HepG2 (cell line): ENCODE measurements around the gene SPATA21. TPM values are rescaled to one million over a fixed set of nuclear protein-coding genes. Genes with fewer than 3 reads are reported as not detected.

Source experiments
- ATAC-seq: fragments of 200-7000 bp; cut with Tn5 transposase; 3 replicates; pipeline ENCODE4 v1.9.1; 2020; ENCODE audit warnings: mild to moderate bottlenecking, moderate library complexity
- BruUV-seq: library from RNA; stranded (reverse); fragments of 400-500 nt; replicated peaks from 2 replicates; lab custom pipeline; 2021; lab: Mats Ljungman, UMichigan
- CTCF ChIA-PET: fragments of 300-600 bp; formaldehyde crosslinking; extraction: SDS; loops from one replicate; lab custom pipeline; 2021; ENCODE audit warnings: low total read pairs, inconsistent platforms, low intra/inter-chr PET ratio; lab: Yijun Ruan, JAX
- POLR2A ChIA-PET: fragments of 350-600 bp; sonication (Branson Sonifier 250); formaldehyde crosslinking; loops from one replicate; lab custom pipeline; 2020; ENCODE audit warnings: antibody characterized with exemption, inconsistent platforms; lab: Yijun Ruan, JAX
- DNase-seq: peaks from one replicate; pipeline ENCODE4 v3.0.0-alpha.2; 2015; ENCODE audit warnings: low spot score
- FAIRE-seq: peaks from 3 replicates; lab custom pipeline; 2011; peaks lifted over from hg19 to GRCh38; lab: Jason Lieb, UNC
- H2AFZ ChIP-seq: one replicate; pipeline ENCODE4 v1.6.1; 2011; ENCODE audit warnings: low read length, inconsistent platforms
- H3K27ac ChIP-seq: fragments of 300-600 bp; 3 replicates; pipeline ENCODE4 v1.8.0; 2011; ENCODE audit warnings: mixed run types, mild to moderate bottlenecking, mixed read lengths, low read length, inconsistent platforms; ENCODE audit not compliant: insufficient read depth; ENCODE audit errors: extremely low read length
- H3K27me3 ChIP-seq, 2 experiments: fragments of 200-600 bp in 1 of 2; 2 replicates in 1 of 2; 3 replicates in 1 of 2; pipeline versions ENCODE4 v1.6.0 to v1.8.0; 2011; ENCODE audit warnings: low read length in 2 of 2, mild to moderate bottlenecking in 2 of 2, moderate library complexity in 2 of 2, inconsistent platforms in 1 of 2; ENCODE audit not compliant: insufficient read depth in 2 of 2, control insufficient read depth in 1 of 2
- H3K36me3 ChIP-seq, 2 experiments: fragments of 200-600 bp in 1 of 2; replicated peaks in 1 of 2; 2 replicates in 1 of 2; 3 replicates in 1 of 2; pipeline versions ENCODE4 v1.5.1 to v1.8.0; 2011; ENCODE audit warnings: low read length in 2 of 2, inconsistent platforms in 1 of 2; ENCODE audit not compliant: insufficient read depth in 2 of 2, control insufficient read depth in 1 of 2
- H3K4me1 ChIP-seq: 2 replicates; pipeline ENCODE4 v1.5.1; 2012; ENCODE audit warnings: low read length, inconsistent platforms; ENCODE audit not compliant: insufficient read depth
- H3K4me2 ChIP-seq: 2 replicates; pipeline ENCODE4 v1.6.0; 2011; ENCODE audit warnings: low read depth, low read length, inconsistent platforms
- H3K4me3 ChIP-seq, 3 experiments: fragments of 200-600 bp in 1 of 3; sonication (generic), shearing (Covaris generic) in 1 of 3; replicated peaks in 1 of 3; 2 replicates each; pipeline ENCODE4 v1.5.1; 2011 to 2016; ENCODE audit warnings: low read length in 3 of 3, inconsistent platforms in 2 of 3, low read depth in 2 of 3, mild to moderate bottlenecking in 2 of 3, control low read depth in 1 of 3, mixed read lengths in 1 of 3; ENCODE audit not compliant: insufficient read depth in 1 of 3
- H3K79me2 ChIP-seq: one replicate; pipeline ENCODE4 v1.6.1; 2011; ENCODE audit warnings: low read length, inconsistent platforms; ENCODE audit not compliant: insufficient read depth
- H3K9ac ChIP-seq: 2 replicates; pipeline ENCODE4 v1.6.0; 2011; ENCODE audit warnings: mild to moderate bottlenecking, low read depth, low read length, inconsistent platforms; ENCODE audit not compliant: insufficient read depth
- H3K9me3 ChIP-seq: 2 replicates; pipeline ENCODE4 v1.5.1; 2012; ENCODE audit warnings: mild to moderate bottlenecking, low read length
- H4K20me1 ChIP-seq: 2 replicates; pipeline ENCODE4 v1.6.0; 2011; ENCODE audit warnings: inconsistent platforms, mild to moderate bottlenecking, low read length, moderate library complexity; ENCODE audit not compliant: insufficient read depth
- ADNP ChIP-seq: sonication (generic); formaldehyde crosslinking; IDR thresholded peaks from 2 replicates; pipeline ENCODE4 v1.4.0; 2020; ENCODE audit warnings: missing genetic modification reagents
- CEBPB ChIP-seq: IDR thresholded peaks from 2 replicates; pipeline ENCODE4 v1.6.1; 2011; ENCODE audit warnings: low read depth, low read length, improper control_type of control experiment, borderline replicate concordance
- CEBPG ChIP-seq: IDR thresholded peaks from 2 replicates; pipeline ENCODE4 v1.6.1; 2016
- ESRRA ChIP-seq: sonication (generic); formaldehyde crosslinking; IDR thresholded peaks from 2 replicates; pipeline ENCODE4 v1.5.1; 2020; ENCODE audit warnings: mild to moderate bottlenecking, low read depth, missing genetic modification reagents
- HNRNPK ChIP-seq: fragments of 200-400 bp; formaldehyde crosslinking; IDR thresholded peaks from 2 replicates; pipeline ENCODE4 v1.6.1; 2018; ENCODE audit warnings: low read length, low read depth, moderate library complexity, mild to moderate bottlenecking; ENCODE audit not compliant: poor library complexity, severe bottlenecking
- MAFF ChIP-seq: IDR thresholded peaks from 2 replicates; pipeline ENCODE4 v1.6.1; 2011; ENCODE audit warnings: low read depth, low read length, improper control_type of control experiment
- RFXAP ChIP-seq: sonication (generic); formaldehyde crosslinking; IDR thresholded peaks from 2 replicates; pipeline ENCODE4 v1.4.0; 2020; ENCODE audit warnings: missing genetic modification reagents, borderline replicate concordance
- SP2 ChIP-seq: sonication (generic); formaldehyde crosslinking; IDR thresholded peaks from 2 replicates; pipeline ENCODE4 v1.5.1; 2020; ENCODE audit warnings: mild to moderate bottlenecking, missing genetic modification reagents
- TEAD3 ChIP-seq: optimal IDR thresholded peaks from 2 replicates; pipeline ENCODE3; 2016; ENCODE audit warnings: borderline replicate concordance
- ZMYM2 ChIP-seq: sonication (generic); formaldehyde crosslinking; IDR thresholded peaks from 2 replicates; pipeline ENCODE4 v1.8.0; 2022; ENCODE audit warnings: mild to moderate bottlenecking, missing genetic modification reagents
- ZNF326 ChIP-seq: sonication (generic); formaldehyde crosslinking; IDR thresholded peaks from 2 replicates; pipeline ENCODE4 v1.4.0; 2020; ENCODE audit warnings: missing genetic modification reagents, borderline replicate concordance
- ZNF850 ChIP-seq: sonication (generic); formaldehyde crosslinking; conservative IDR thresholded peaks from 2 replicates; pipeline ENCODE4 v1.9.0; 2021; ENCODE audit warnings: mild to moderate bottlenecking, missing genetic modification reagents
- WGBS: methylation state at CpG from one replicate; pipeline ENCODE4 v1.1.6; 2017; ENCODE audit warnings: low lambda C conversion rate; 5-methylcytosine and 5-hydroxymethylcytosine counted together
- in situ Hi-C: cut with HindIII; loops from 2 replicates; pipeline ENCODE4 v1.10.0; 2017; ENCODE audit warnings: low pct_unique_long_range_greater_than_20kb; ENCODE audit not compliant: extremely low pct_ligation_motif_present
- intact Hi-C: fragments of 100-400 bp; cut with micrococcal nuclease; formaldehyde crosslinking; loops from one replicate; pipeline ENCODE4 v1.10.0; 2022; ENCODE audit not compliant: unreplicated experiment
- polyA plus RNA-seq, 8 experiments: library from polyadenylated mRNA; depleted of rRNA in 3 of 8; stranded (reverse) in 7 of 8; unstranded in 1 of 8; fragments of >200 nt; fragmentation: Illumina TruSeq in 4 of 8; extraction: Trizol in 4 of 8; gene quantifications; 2 replicates each; pipeline versions ENCODE4 v1.2.1 to v1.2.3, GENCODE V29; 2011 to 2016; ENCODE audit warnings: low read depth in 4 of 8, missing spikeins in 1 of 8, mixed read lengths in 1 of 8; ENCODE audit not compliant: insufficient read depth in 1 of 8
- total RNA-seq, 5 experiments: library from RNA; depleted of rRNA; stranded (reverse); fragments of >200 nt; fragmentation: Illumina TruSeq; extraction: Trizol; gene quantifications; 2 replicates each; pipeline ENCODE4 v1.2.3, GENCODE V29; 2016; ENCODE audit warnings: low read depth in 1 of 5
- TF ChIP-seq, protein P1 (sequence below): sonication (generic); formaldehyde crosslinking; IDR thresholded peaks from 2 replicates; pipeline ENCODE4 v1.8.1; 2023; ENCODE audit warnings: mild to moderate bottlenecking, moderate library complexity, missing genetic modification reagents
- TF ChIP-seq, protein P2 (sequence below): sonication (generic); formaldehyde crosslinking; IDR thresholded peaks from 2 replicates; pipeline ENCODE4 v1.5.1; 2020; ENCODE audit warnings: missing genetic modification reagents, mild to moderate bottlenecking, borderline replicate concordance
- TF ChIP-seq, protein P3 (sequence below), 2 experiments: sonication (generic) in 1 of 2; formaldehyde crosslinking in 1 of 2; IDR thresholded peaks; 2 replicates each; pipeline versions ENCODE4 v1.4.0 to v1.6.1; 2018 to 2020; ENCODE audit warnings: missing genetic modification reagents in 2 of 2, borderline replicate concordance in 1 of 2, low read depth in 1 of 2, mild to moderate bottlenecking in 1 of 2, missing biosample characterization in 1 of 2
- TF ChIP-seq, protein P4 (sequence below): sonication (generic); formaldehyde crosslinking; IDR thresholded peaks from 2 replicates; pipeline ENCODE4 v1.5.0; 2020; ENCODE audit warnings: mild to moderate bottlenecking, missing genetic modification reagents

Gene SPATA21
- total and polyA plus RNA-seq, 2 of the 13 experiments (the other 11 are each of a cell fraction or from before 2014, with no cell fraction given): 0.80 to 1.4 TPM

DNA sequence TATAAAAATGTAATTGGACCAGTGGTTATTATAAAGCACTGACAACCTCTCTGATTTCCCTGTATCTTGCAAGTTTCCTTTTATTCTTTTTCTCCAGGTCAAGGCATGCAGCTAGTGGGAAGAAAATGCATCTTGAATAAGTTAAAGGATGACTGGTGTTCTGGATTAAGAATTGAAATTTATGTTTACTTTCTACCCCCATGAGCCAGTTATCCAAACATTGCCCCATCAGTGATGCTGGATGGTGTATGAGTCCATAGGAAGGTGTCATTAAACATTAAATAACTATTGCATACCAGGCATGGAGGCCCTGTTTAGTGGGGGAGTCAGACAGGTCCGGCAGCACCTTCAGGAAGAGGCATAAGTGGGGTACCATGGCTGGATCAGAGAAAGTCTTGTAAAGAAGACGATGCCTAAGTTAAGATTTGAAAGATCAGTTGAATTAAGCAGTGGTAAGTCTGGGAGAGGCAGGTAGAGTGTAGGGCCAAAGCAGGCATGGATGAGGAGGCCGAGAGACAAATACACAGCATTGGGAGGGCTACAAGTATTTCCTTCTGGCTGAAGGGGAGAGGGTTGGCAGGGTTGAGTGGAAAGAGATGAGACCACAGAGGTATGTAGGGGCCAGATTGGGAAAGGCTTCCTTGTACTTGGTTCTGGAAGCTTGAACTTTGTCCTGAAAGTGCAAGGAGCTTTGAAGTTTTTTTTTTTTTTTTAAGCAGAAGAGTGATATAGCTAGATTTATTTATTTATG, 64.5 kb downstream of the SPATA21 start:
- 61% methylated on average over 3 of the region's 3 CpGs for WGBS
- ATAC-seq (peak; percentile 41; the same call in 2 of the 3 replicates), DNase-seq (no peak), FAIRE-seq (no peak)
- no peaks in the 10 kb centered on the region for H3K9me3 ChIP-seq
- intact Hi-C loops: no loop called here
- BruUV-seq: no TSS peak
- peak overlapping the region; percentile 35 for H3K4me2 ChIP-seq
- peak overlapping the region; percentile 20 for H3K27ac ChIP-seq
- H3K9ac ChIP-seq: no peak overlapping the region
- peaks cover 0 to under 1% of the 10 kb centered on the region in 2 experiments; a peak in 1 of 5 replicates for H3K27me3 ChIP-seq
- peaks cover 93% of the 10 kb centered on the region for H3K4me1 ChIP-seq
- ChIA-PET CTCF (no interaction called here), POLR2A (interaction anchor here (0.7 to 1.4 kb wide), 3 partner anchors 14 to 266 kb away, joined by 3 to 5 read pairs (median 3); partner anchors contain the start of gene FBXO42)
- in situ Hi-C loops: no loop called here
- H3K79me2 ChIP-seq: peaks cover 91% of the 10 kb centered on the region
- no peak overlapping the region for H2AFZ ChIP-seq
- H4K20me1 ChIP-seq: peaks cover 70% of the 10 kb centered on the region
- no peaks in the 10 kb centered on the region; a peak in 1 of 5 replicates for H3K36me3 ChIP-seq
- no peak overlapping the region for H3K4me3 ChIP-seq
- TF ChIP-seq, protein P1, sequence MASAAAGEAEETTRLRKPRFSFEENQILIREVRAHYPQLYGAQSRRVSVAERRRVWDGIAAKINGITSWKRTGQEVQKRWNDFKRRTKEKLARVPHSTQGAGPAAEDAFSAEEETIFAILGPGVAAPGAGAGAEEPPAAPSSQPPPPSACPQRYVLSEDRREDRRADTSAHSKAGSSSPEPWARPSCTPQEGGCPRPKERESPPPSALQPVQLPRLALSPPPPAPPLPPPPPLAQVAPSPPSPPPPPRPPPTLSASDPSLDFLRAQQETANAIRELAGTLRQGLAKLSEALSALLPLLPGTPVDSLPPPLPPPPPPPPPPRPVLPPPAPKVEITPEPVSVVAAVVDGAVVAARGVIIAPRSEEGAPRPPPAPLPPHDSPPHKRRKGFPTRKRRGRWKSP (CRISPR knock-in tag): no peak
- TF ChIP-seq ZNF326 (CRISPR knock-in tag) (no peak), CEBPG (0 out of 2 replicates have a peak, but pooled peaks have one; percentile 8), ESRRA (CRISPR knock-in tag) (no peak), ZMYM2 (no peak), SP2 (CRISPR knock-in tag) (no peak), TEAD3 (CRISPR knock-in tag) (peak; percentile 34), CEBPB (peak; percentile 43; the same call in 1 of the 2 replicates), HNRNPK (no peak), ZNF850 (CRISPR knock-in tag) (no peak), MAFF (no peak), RFXAP (CRISPR knock-in tag) (no peak), ADNP (CRISPR knock-in tag) (no peak)
- TF ChIP-seq, protein P2, sequence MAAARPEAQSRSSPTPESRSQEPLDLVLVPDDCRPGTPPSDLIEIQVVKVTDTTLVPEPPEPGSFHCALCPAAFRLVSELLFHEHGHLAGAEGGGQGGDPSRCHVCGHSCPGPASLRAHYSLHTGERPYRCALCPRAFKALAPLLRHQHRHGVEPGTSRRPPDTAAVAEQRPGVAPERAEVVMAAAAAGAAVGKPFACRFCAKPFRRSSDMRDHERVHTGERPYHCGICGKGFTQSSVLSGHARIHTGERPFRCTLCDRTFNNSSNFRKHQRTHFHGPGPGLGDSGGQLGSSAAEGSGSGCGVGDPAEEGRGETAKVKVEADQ: no peak
- TF ChIP-seq, protein P3, sequence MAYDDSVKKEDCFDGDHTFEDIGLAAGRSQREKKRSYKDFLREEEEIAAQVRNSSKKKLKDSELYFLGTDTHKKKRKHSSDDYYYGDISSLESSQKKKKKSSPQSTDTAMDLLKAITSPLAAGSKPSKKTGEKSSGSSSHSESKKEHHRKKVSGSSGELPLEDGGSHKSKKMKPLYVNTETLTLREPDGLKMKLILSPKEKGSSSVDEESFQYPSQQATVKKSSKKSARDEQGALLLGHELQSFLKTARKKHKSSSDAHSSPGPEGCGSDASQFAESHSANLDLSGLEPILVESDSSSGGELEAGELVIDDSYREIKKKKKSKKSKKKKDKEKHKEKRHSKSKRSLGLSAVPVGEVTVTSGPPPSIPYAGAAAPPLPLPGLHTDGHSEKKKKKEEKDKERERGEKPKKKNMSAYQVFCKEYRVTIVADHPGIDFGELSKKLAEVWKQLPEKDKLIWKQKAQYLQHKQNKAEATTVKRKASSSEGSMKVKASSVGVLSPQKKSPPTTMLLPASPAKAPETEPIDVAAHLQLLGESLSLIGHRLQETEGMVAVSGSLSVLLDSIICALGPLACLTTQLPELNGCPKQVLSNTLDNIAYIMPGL (CRISPR knock-in tag; IDR thresholded peaks at IDR 0.05; ENCODE audit: borderline replicate concordance in 1 of 2, low read depth in 1 of 2): no peak
- TF ChIP-seq, protein P4, sequence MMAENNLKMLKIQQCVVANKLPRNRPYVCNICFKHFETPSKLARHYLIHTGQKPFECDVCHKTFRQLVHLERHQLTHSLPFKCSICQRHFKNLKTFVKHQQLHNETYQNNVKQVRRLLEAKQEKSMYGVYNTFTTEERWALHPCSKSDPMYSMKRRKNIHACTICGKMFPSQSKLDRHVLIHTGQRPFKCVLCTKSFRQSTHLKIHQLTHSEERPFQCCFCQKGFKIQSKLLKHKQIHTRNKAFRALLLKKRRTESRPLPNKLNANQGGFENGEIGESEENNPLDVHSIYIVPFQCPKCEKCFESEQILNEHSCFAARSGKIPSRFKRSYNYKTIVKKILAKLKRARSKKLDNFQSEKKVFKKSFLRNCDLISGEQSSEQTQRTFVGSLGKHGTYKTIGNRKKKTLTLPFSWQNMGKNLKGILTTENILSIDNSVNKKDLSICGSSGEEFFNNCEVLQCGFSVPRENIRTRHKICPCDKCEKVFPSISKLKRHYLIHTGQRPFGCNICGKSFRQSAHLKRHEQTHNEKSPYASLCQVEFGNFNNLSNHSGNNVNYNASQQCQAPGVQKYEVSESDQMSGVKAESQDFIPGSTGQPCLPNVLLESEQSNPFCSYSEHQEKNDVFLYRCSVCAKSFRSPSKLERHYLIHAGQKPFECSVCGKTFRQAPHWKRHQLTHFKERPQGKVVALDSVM (CRISPR knock-in tag): 0 out of 2 replicates have a peak, but pooled peaks have one; percentile 3
